HG03432 (cell line): ENCODE results near the gene MYH11.
"Not testable (repeated sequence)": the region's sequence is repeated elsewhere in the genome, so short reads cannot be mapped to it uniquely, and the experiment has no call there.

ENCODE experiments used
- ATAC-seq: cut with Tn5 transposase; IDR thresholded peaks from one replicate; pipeline ENCODE4 v1.9.1; 2021; ENCODE audit warnings: mild to moderate bottlenecking, moderate library complexity; ENCODE audit not compliant: unreplicated experiment

MYH11 gene

DNA sequence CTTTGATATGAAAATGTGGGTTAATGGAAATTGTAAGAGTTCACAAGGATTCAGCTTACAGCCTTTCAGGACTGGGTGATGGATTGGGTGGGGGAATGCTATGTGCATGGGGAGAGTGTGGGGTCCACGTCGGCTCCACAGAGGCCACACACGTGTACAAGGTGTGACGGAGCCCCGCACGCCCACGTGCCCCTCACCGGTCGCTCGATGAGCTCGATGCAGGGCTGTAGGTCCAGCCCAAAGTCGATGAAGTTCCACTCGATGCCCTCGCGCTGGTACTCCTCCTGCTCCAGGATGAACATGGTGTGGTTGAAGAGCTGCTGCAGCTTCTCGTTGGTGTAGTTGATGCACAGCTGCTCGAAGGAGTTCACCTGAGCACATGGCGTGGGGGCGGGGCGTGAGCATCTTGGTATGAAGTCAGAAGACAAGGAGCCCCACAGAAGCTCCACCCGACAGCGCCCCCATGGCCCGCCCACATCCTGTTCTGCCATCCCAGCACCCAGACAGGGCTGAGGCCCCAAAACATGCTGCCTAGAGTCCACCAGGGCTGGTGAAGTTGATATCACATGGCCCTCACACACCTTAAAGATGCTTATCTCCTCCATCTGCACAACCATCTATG is 99.1 kb downstream of the MYH11 start:
- ATAC-seq: no peak

- ATAC-seq: no peak
Observed at GRCh38 chr16:15757077-15757386, 99.8 kb downstream of the MYH11 start.

GRCh38 chr16:15754821-15755534 is 101.8 kb downstream of the MYH11 start:
- ATAC-seq: no peak

DNA sequence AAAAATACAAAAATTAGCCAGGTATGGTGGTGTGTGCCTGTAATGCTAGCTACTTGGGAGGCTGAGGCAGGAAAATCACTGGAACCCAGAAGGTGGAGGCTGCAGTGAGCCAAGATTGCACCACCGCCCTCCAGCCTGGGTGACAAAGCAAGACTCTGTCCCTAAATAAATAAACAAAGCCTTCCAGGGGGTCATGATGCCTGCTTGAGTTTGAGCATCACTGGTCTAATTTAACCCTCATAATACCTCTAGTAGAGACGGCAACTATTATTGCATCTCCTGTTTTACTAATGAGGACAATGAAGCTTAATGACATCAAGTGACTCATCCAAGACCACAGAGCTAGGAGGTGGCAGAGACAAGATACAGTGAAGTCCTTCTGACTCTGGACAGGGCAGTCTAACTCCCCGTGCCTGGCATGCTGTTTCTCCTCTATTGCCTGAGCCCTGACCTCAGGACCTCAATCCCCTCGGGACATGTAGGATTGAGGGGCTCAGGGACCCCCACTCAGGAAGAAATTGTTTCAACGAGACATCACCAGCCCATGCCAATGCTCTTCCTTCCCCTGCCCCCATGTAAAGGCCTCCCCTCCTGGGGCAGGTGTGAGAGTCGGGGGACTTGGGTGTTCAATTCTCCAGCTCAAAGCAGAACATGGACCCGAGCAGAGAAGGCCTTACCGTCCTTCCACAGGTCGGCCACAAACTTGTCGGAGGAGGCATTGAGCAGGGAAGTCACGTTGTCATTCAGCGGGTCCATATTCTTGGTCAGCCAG is 103.9 kb downstream of the MYH11 start:
- ATAC-seq: no peak

DNA sequence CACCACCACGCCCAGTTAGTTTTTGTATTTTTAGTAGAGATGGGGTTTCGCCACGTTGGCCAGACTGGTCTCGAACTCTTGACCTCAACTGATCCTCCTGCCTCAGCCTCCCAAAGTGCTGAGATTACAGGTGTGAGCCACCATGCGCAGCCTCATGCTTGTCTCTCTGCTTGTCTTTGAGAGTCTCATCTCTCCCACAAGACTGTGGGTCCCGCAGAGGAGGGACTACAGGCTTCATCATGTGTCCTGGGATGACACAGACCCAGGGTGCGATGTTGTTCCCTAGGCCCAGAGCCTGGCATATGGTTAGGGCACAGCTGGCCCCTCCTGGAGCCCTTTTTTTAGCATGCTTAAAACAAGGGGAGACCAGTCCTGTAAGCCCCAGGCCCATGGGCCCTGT is 104.9 kb downstream of the MYH11 start:
- ATAC-seq: no peak

- ATAC-seq: no peak
Observed at GRCh38 chr16:15749985-15750384, 106.8 kb downstream of the MYH11 start.

- ATAC-seq: no peak
Observed at GRCh38 chr16:15749371-15749770, 107.5 kb downstream of the MYH11 start.

DNA sequence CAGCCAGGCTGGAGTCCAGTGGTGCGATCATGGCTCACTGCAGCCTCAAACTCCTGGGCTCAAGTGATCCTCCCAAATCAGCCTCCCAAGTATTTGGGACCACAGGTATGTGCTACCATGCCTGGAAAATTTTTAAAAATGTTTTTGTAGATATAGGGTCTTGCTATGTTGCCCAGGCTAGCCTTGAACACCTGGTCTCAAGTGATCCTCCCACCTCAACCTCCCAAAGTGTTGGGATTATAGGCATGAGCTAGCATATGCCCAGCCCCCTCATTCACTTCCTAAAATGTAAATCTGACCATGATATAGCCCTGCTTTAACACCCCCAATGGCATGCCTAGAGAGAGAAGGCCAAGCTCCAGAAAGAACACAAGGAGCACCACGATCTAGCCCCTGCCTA is 108.2 kb downstream of the MYH11 start:
- no peak for ATAC-seq

GRCh38 chr16:15747937-15748336 is 108.9 kb downstream of the MYH11 start:
- ATAC-seq: no peak

GRCh38 chr16:15746332-15746731 is 110.5 kb downstream of the MYH11 start:
- no peak for ATAC-seq

GRCh38 chr16:15743657-15744056 is 113.2 kb downstream of the MYH11 start:
- no peak for ATAC-seq

DNA sequence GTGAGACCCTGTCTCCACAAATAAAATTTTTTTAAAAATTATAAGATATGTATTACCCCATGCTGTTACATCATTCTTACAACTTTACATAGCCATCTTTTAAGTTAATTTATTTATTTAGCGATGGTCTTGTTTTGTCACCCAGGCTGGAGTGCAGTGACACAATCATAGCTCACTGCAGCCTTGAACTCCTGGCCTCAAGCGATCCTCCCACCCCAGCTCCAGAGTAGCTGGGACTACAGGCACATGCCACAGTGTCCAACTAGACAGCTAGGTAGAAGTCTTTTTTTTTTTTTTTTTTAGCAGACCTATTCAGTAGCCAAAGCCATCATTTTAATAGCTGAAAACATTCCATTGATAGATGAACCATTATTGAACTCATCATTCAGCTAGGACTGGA is 114.1 kb downstream of the MYH11 start:
- ATAC-seq: no peak

- no peak for ATAC-seq
Observed at GRCh38 chr16:15741207-15741871, 115.5 kb downstream of the MYH11 start.

- no peak for ATAC-seq
Observed at GRCh38 chr16:15739950-15740349, 116.9 kb downstream of the MYH11 start.

GRCh38 chr16:15739464-15739863 is 117.4 kb downstream of the MYH11 start:
- ATAC-seq: no peak

DNA sequence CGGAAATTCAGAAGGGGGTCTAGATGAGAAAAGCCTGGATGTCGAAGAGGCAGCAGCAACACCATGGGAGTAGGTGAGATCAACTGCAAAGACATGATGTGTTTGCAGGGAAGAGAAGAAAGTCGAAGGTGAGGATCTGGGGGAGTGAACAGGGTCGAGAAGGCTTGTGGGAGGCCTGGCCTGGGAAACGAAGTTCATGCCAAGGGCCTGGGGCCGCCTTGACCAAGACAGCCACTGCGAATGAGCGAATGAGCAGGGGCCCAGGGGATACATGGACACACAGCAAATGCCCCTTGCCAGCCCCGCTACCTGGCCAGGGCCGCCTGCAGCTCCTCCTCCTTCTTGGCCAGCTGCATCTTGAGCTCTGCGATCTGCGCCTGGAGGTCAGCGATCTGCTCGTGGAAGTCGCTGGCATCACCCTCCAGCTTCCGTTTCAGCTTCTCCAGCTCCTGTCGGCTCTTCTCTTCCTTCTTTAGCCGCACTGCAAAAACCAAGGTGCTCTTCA is 119.6 kb downstream of the MYH11 start:
- ATAC-seq: no peak

GRCh38 chr16:15736529-15736928 is 120.3 kb downstream of the MYH11 start:
- no peak for ATAC-seq

DNA sequence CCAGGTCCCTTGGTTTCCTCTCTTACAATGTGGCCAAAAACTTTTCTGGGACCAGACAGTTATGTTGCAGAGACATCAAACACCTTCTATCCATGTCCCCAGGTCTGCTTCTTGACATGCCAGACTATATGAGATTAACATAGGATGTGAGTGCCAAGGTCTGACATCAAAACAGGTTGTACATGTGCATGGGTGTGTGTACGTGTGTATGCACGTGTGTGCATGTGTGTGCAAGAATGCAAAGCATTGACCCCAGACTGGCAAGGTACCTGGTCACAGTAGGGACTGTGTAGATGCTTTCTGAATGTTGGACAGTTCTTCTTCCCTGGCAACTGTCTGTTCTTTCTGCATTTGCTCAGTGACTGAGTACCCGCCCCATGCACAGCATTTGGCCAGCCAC is 121.2 kb downstream of the MYH11 start:
- no peak for ATAC-seq

GRCh38 chr16:15732416-15732815 is 124.4 kb downstream of the MYH11 start:
- ATAC-seq: no peak

- ATAC-seq: no peak
Observed at GRCh38 chr16:15729152-15729551, 127.7 kb downstream of the MYH11 start.

DNA sequence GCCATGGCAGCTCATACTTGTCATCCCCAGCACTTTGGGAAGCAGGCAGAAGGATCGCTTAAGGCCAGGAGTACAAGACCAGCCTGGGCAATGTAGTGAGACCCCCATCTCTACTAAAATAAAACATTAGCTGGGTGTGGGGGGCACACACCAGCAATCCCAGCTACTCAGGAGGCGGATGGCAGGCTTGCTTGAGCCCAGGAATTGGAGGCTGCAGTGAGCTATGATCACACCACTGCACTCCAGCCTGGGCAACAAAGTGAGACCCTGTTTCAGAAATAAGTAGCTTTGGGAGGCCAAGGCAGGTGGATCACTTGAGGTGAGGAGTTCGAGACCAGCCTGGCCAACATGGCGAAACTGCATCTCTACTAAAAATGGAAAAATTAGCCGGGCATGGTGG is 129.1 kb downstream of the MYH11 start:
- ATAC-seq: not testable (repeated sequence)
